ENCODE measurements around the gene FBN1.

FBN1 gene

GRCh38 chr15:48422401-48422800 lies 223.1 kb downstream of the FBN1 start:
- TF ChIP-seq EZH2phosphoT487 (IDR thresholded peaks at IDR 0.05; ENCODE audit: low read depth) (no peak), CTCF (IDR thresholded peaks at IDR 0.05; ENCODE audit: low read depth, low read length) (no peak)
- no peaks in the 10 kb centered on the region for H3K27me3 ChIP-seq (ENCODE audit: low read depth, low read length)
- no peak overlapping the region for H3K27ac ChIP-seq (ENCODE audit: low read length)
- no peak overlapping the region for H3K4me2 ChIP-seq (ENCODE audit: low read length)
- no peak overlapping the region for H3K9ac ChIP-seq (ENCODE audit: low read length)
- H3K9me3 ChIP-seq (ENCODE audit: insufficient read depth, low read length): no peaks in the 10 kb centered on the region
- no peaks in the 10 kb centered on the region for H3K4me1 ChIP-seq (ENCODE audit: low read length)
- no peaks in the 10 kb centered on the region for H3K36me3 ChIP-seq (replicated peaks; ENCODE audit: low read depth, low read length)
- H2AFZ ChIP-seq (ENCODE audit: low read depth, low read length): no peak overlapping the region
- no peaks in the 10 kb centered on the region for H3K79me2 ChIP-seq (ENCODE audit: low read length)
- H3K4me3 ChIP-seq (ENCODE audit: low read length): no peak overlapping the region
- H4K20me1 ChIP-seq (ENCODE audit: insufficient read depth, low read length): no peaks in the 10 kb centered on the region

- Histone ChIP-seq H3K4me2 (ENCODE audit: low read length) (no peak overlapping the region), H3K36me3 (replicated peaks; ENCODE audit: low read depth, low read length) (no peaks in the 10 kb centered on the region), H3K79me2 (ENCODE audit: low read length) (no peaks in the 10 kb centered on the region), H2AFZ (ENCODE audit: low read depth, low read length) (no peak overlapping the region), H4K20me1 (ENCODE audit: insufficient read depth, low read length) (no peaks in the 10 kb centered on the region), H3K4me3 (ENCODE audit: low read length) (no peak overlapping the region), H3K9ac (ENCODE audit: low read length) (no peak overlapping the region), H3K9me3 (ENCODE audit: insufficient read depth, low read length) (no peaks in the 10 kb centered on the region), H3K4me1 (ENCODE audit: low read length) (no peaks in the 10 kb centered on the region), H3K27me3 (ENCODE audit: low read depth, low read length) (no peaks in the 10 kb centered on the region), H3K27ac (ENCODE audit: low read length) (no peak overlapping the region)
- TF ChIP-seq CTCF (IDR thresholded peaks at IDR 0.05; ENCODE audit: low read depth, low read length) (no peak), EZH2phosphoT487 (IDR thresholded peaks at IDR 0.05; ENCODE audit: low read depth) (no peak)
Measured at GRCh38 chr15:48421362-48421761, 224.1 kb downstream of the FBN1 start.

GRCh38 chr15:48419896-48420295 lies 225.6 kb downstream of the FBN1 start:
- H3K4me2 ChIP-seq (ENCODE audit: low read length): no peak overlapping the region
- no peak overlapping the region for H3K27ac ChIP-seq (ENCODE audit: low read length)
- no peaks in the 10 kb centered on the region for H3K4me1 ChIP-seq (ENCODE audit: low read length)
- no peaks in the 10 kb centered on the region for H3K79me2 ChIP-seq (ENCODE audit: low read length)
- TF ChIP-seq EZH2phosphoT487 (IDR thresholded peaks at IDR 0.05; ENCODE audit: low read depth) (no peak), CTCF (IDR thresholded peaks at IDR 0.05; ENCODE audit: low read depth, low read length) (no peak)
- no peaks in the 10 kb centered on the region for H3K36me3 ChIP-seq (replicated peaks; ENCODE audit: low read depth, low read length)
- no peak overlapping the region for H3K9ac ChIP-seq (ENCODE audit: low read length)
- H4K20me1 ChIP-seq (ENCODE audit: insufficient read depth, low read length): no peaks in the 10 kb centered on the region
- no peaks in the 10 kb centered on the region for H3K27me3 ChIP-seq (ENCODE audit: low read depth, low read length)
- no peaks in the 10 kb centered on the region for H3K9me3 ChIP-seq (ENCODE audit: insufficient read depth, low read length)
- no peak overlapping the region for H2AFZ ChIP-seq (ENCODE audit: low read depth, low read length)
- no peak overlapping the region for H3K4me3 ChIP-seq (ENCODE audit: low read length)

- H3K9me3 ChIP-seq (ENCODE audit: insufficient read depth, low read length): no peaks in the 10 kb centered on the region
- H4K20me1 ChIP-seq (ENCODE audit: insufficient read depth, low read length): no peaks in the 10 kb centered on the region
- H3K27me3 ChIP-seq (ENCODE audit: low read depth, low read length): no peaks in the 10 kb centered on the region
- H3K36me3 ChIP-seq (replicated peaks; ENCODE audit: low read depth, low read length): no peaks in the 10 kb centered on the region
- no peak overlapping the region for H3K4me2 ChIP-seq (ENCODE audit: low read length)
- TF ChIP-seq EZH2phosphoT487 (IDR thresholded peaks at IDR 0.05; ENCODE audit: low read depth): no peak
- TF ChIP-seq CTCF (IDR thresholded peaks at IDR 0.05; ENCODE audit: low read depth, low read length): no peak
- H3K79me2 ChIP-seq (ENCODE audit: low read length): no peaks in the 10 kb centered on the region
- H3K4me3 ChIP-seq (ENCODE audit: low read length): no peak overlapping the region
- H3K4me1 ChIP-seq (ENCODE audit: low read length): no peaks in the 10 kb centered on the region
- H3K9ac ChIP-seq (ENCODE audit: low read length): no peak overlapping the region
- no peak overlapping the region for H3K27ac ChIP-seq (ENCODE audit: low read length)
- no peak overlapping the region for H2AFZ ChIP-seq (ENCODE audit: low read depth, low read length)
Measured at GRCh38 chr15:48418343-48418742, 227.2 kb downstream of the FBN1 start.
